ENCODE results near the gene SP1.

Gene SP1

DNA sequence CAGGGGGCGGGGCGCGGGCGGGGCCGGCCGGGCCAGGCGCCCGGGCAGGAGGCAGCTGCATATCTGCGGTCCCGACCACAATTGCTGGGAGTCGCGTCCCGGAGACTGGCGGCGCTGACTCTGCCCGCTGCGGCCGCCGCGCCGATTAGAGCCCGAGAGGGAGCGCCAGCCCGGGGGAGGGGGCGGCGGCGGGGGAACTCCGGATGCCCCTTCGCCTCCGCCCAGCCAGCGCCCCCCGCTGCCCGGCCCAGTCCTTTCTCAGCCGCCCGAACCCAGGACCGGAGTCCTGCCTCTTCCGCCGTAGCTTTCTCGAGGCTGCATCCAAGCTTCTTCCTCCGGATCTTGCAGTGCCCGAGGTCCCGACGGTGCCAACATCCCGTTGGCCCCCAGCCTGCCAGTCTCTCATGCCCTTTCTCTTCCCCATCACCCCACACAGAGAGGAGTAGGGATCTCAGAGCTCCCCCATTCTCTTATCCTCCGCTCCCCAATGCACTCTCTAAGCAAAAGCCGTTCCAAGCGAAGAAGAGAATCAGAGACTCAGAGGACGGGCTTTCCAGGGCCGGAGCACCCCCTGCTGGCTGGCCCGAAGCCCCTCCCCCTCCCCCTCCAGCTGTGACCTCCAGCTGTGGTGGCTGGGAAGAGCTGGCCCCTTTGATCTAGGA lies 35.0 kb upstream of the SP1 start:
- peaks cover 20% of the 10 kb centered on the region for H3K27me3 ChIP-seq (ENCODE audit: insufficient read depth, insufficient read length)
- H3K4me3 ChIP-seq (ENCODE audit: insufficient read length, low read depth): peak overlapping the region; percentile 76
- peaks cover 13% of the 10 kb centered on the region for H3K4me1 ChIP-seq (ENCODE audit: insufficient read depth, insufficient read length)
- TF ChIP-seq YY1 (IDR thresholded peaks at IDR 0.05; ENCODE audit: insufficient read depth, insufficient read length) (no peak), SUZ12 (IDR thresholded peaks at IDR 0.05; ENCODE audit: extremely low read depth, insufficient read depth, insufficient read length) (no peak), ZNF274 (IDR thresholded peaks at IDR 0.05; ENCODE audit: low read depth, low read length) (no peak)
- H3K9me3 ChIP-seq (ENCODE audit: insufficient read depth, low read length): no peaks in the 10 kb centered on the region
- DNase-seq (ENCODE audit: low read depth, low spot score): no peak
- peak overlapping the region; percentile 84 for H3K9ac ChIP-seq (ENCODE audit: insufficient read length, low read depth)
- no peaks in the 10 kb centered on the region for H3K36me3 ChIP-seq (ENCODE audit: insufficient read depth, insufficient read length, low read length)

DNA sequence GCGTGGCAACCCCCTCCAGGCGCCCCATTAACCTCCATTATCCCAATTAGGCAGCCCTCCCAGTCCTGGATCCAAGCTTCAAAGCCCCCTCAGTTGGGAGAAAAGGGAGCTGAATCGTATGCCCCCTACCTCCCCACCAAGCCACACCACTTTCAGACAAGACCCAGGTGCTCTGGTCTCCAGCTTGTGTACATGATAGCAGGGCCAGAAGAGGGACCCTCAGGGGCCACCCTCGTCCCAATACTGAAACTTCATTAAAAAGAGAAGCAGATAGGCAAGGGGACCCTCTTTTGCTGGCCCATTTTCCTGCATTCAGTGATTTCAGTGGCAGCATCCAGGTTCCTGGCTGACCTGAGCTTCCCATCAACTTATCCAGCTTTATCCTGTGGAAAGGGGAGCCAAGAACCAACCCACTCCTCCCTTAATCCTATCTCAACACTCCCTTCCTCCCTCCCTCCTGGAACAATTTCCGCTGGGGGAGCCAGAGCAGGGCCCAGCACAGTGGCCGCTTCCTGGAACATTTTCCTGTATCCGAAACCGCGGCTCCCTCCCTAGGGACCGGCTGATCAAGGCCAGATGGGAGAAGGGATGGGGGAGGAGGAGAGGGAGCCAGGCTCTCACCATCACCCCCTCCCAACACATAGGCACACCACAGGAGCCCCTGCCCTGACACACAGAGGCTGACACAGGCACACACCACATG lies 34.3 kb upstream of the SP1 start:
- peak overlapping the region; percentile 76 for H3K4me3 ChIP-seq (ENCODE audit: insufficient read length, low read depth)
- TF ChIP-seq YY1 (IDR thresholded peaks at IDR 0.05; ENCODE audit: insufficient read depth, insufficient read length) (no peak), ZNF274 (IDR thresholded peaks at IDR 0.05; ENCODE audit: low read depth, low read length) (no peak), SUZ12 (IDR thresholded peaks at IDR 0.05; ENCODE audit: extremely low read depth, insufficient read depth, insufficient read length) (no peak)
- no peaks in the 10 kb centered on the region for H3K36me3 ChIP-seq (ENCODE audit: insufficient read depth, insufficient read length, low read length)
- peaks cover 13% of the 10 kb centered on the region for H3K4me1 ChIP-seq (ENCODE audit: insufficient read depth, insufficient read length)
- peaks cover 20% of the 10 kb centered on the region for H3K27me3 ChIP-seq (ENCODE audit: insufficient read depth, insufficient read length)
- peak overlapping the region; percentile 33 for H3K9ac ChIP-seq (ENCODE audit: insufficient read length, low read depth)
- DNase-seq (ENCODE audit: low read depth, low spot score): no peak
- no peaks in the 10 kb centered on the region for H3K9me3 ChIP-seq (ENCODE audit: insufficient read depth, low read length)

DNA sequence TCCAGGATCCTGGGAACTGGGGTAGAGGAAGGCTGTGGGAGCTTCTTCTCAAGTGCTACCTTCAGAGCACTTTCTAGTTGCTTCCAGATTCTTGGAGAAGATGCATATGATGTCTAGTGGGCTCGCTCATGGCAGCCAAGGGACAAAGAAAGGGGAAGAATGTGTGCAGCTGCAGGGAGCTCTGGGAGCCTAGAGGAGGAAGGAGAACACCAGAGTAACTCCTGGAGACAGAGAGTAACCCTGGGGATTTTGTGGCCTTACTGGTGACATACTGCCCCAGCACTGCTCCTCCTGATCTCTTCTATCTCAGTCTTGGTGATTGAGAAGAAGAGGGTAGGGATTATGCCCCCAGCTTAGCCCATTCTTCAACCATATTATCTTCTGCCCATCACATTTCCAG lies 33.5 kb upstream of the SP1 start:
- TF ChIP-seq YY1 (IDR thresholded peaks at IDR 0.05; ENCODE audit: insufficient read depth, insufficient read length) (no peak), ZNF274 (IDR thresholded peaks at IDR 0.05; ENCODE audit: low read depth, low read length) (no peak), SUZ12 (IDR thresholded peaks at IDR 0.05; ENCODE audit: extremely low read depth, insufficient read depth, insufficient read length) (no peak)
- H3K36me3 ChIP-seq (ENCODE audit: insufficient read depth, insufficient read length, low read length): no peaks in the 10 kb centered on the region
- H3K4me1 ChIP-seq (ENCODE audit: insufficient read depth, insufficient read length): peaks cover 13% of the 10 kb centered on the region
- no peak for DNase-seq (ENCODE audit: low read depth, low spot score)
- H3K9me3 ChIP-seq (ENCODE audit: insufficient read depth, low read length): no peaks in the 10 kb centered on the region
- H3K27me3 ChIP-seq (ENCODE audit: insufficient read depth, insufficient read length): peaks cover 20% of the 10 kb centered on the region
- no peak overlapping the region for H3K9ac ChIP-seq (ENCODE audit: insufficient read length, low read depth)
- no peak overlapping the region for H3K4me3 ChIP-seq (ENCODE audit: insufficient read length, low read depth)

DNA sequence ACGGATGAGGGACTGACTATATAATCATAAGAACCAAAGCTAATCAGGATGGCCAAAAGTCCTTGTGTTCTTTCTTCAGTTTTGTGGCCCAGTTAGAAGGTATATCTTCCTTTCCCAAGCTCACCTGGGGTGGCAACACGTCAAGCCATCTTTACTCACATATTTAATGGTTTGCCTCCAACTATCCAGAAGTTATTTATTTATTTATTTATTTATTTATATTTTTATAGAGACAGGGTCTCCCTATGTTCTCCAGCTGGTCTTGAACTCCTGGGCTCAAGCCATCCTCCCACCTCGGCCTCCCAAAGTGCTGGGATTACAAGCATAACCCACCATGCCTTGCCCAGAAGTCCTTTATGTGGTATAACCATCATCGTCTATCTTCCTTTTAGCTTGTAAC lies 32.1 kb upstream of the SP1 start:
- Histone ChIP-seq H3K4me1 (ENCODE audit: insufficient read depth, insufficient read length) (peaks cover 13% of the 10 kb centered on the region), H3K9me3 (ENCODE audit: insufficient read depth, low read length) (no peaks in the 10 kb centered on the region), H3K4me3 (ENCODE audit: insufficient read length, low read depth) (no peak overlapping the region), H3K9ac (ENCODE audit: insufficient read length, low read depth) (no peak overlapping the region), H3K36me3 (ENCODE audit: insufficient read depth, insufficient read length, low read length) (no peaks in the 10 kb centered on the region), H3K27me3 (ENCODE audit: insufficient read depth, insufficient read length) (peaks cover 20% of the 10 kb centered on the region)
- TF ChIP-seq ZNF274 (IDR thresholded peaks at IDR 0.05; ENCODE audit: low read depth, low read length) (no peak), YY1 (IDR thresholded peaks at IDR 0.05; ENCODE audit: insufficient read depth, insufficient read length) (no peak), SUZ12 (IDR thresholded peaks at IDR 0.05; ENCODE audit: extremely low read depth, insufficient read depth, insufficient read length) (no peak)
- no peak for DNase-seq (ENCODE audit: low read depth, low spot score)

DNA sequence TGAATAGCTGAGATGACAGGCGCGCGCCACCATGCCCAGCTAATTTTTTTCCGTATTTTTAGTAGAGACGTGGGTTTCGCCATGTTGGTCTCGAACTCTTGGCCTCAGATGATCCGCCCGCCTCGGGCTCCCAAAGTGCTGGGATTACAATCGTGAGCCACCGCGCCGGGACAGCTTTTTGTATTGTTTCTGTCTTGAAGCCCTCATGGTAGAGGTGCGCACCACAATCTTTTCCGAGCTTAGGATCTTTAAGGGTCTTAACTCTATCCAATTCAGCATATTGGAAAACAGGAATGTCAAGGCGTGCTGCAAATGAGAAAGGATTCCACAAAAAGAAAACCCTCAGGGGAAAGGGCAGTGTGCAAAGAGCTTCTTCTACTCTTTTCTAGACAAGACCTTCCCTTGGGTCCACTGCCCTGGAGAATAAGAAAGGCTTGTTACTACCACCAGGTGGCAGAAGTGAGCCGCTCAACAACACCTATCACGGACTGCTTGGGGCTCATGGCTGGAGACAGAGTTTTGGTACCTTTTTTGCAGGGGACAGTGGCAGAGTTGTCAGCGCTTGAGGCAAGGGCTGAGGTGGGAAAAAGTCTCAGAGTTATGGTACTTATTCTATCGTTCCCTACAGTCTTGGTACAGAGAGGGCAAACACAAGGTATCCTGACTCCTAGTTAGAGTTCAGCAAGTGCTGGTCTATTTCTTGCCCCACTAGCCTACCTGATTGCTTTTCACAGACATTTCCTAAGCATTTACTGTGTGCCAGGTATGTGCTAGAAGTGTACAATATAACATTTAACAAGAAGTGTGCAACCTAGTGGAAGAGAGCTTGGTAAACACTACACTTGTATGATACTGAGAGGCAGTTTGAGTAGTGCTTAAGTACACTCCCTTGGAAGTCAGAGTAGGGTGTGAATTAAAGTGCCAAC lies 27.4 kb upstream of the SP1 start:
- Histone ChIP-seq H3K9ac (ENCODE audit: insufficient read length, low read depth) (no peak overlapping the region), H3K9me3 (ENCODE audit: insufficient read depth, low read length) (no peaks in the 10 kb centered on the region), H3K27me3 (ENCODE audit: insufficient read depth, insufficient read length) (no peaks in the 10 kb centered on the region), H3K4me3 (ENCODE audit: insufficient read length, low read depth) (no peak overlapping the region), H3K4me1 (ENCODE audit: insufficient read depth, insufficient read length) (no peaks in the 10 kb centered on the region), H3K36me3 (ENCODE audit: insufficient read depth, insufficient read length, low read length) (no peaks in the 10 kb centered on the region)
- peak; percentile 93 for DNase-seq (ENCODE audit: low read depth, low spot score)
- TF ChIP-seq SUZ12 (IDR thresholded peaks at IDR 0.05; ENCODE audit: extremely low read depth, insufficient read depth, insufficient read length) (no peak), YY1 (IDR thresholded peaks at IDR 0.05; ENCODE audit: insufficient read depth, insufficient read length) (no peak), ZNF274 (IDR thresholded peaks at IDR 0.05; ENCODE audit: low read depth, low read length) (no peak)

DNA sequence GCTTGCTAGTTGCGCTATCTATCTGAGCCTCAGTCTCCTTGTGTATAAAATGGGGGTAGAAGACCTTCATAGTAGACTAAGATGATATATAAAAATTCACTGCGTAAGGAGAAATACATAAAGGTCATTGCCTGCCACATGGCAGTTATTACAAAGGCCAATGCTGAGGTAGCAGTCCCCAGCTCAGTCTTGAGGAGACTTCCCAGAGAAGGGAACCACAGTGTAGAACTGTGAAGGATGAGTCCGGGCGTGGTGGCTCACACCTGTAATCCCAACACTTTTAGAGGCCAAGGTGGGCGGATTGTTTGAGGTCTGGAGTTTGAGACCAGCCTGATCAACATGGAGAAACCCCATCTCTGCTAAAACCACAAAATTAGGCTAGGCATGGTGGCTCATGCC lies 26.7 kb upstream of the SP1 start:
- DNase-seq (ENCODE audit: low read depth, low spot score): no peak
- TF ChIP-seq SUZ12 (IDR thresholded peaks at IDR 0.05; ENCODE audit: extremely low read depth, insufficient read depth, insufficient read length) (no peak), ZNF274 (IDR thresholded peaks at IDR 0.05; ENCODE audit: low read depth, low read length) (no peak), YY1 (IDR thresholded peaks at IDR 0.05; ENCODE audit: insufficient read depth, insufficient read length) (no peak)
- no peaks in the 10 kb centered on the region for H3K9me3 ChIP-seq (ENCODE audit: insufficient read depth, low read length)

More for the DNA sequence above, 26.7 kb upstream of the SP1 start:
- no peaks in the 10 kb centered on the region for H3K36me3 ChIP-seq (ENCODE audit: insufficient read depth, insufficient read length, low read length)
- no peak overlapping the region for H3K4me3 ChIP-seq (ENCODE audit: insufficient read length, low read depth)
- H3K9ac ChIP-seq (ENCODE audit: insufficient read length, low read depth): no peak overlapping the region
- H3K4me1 ChIP-seq (ENCODE audit: insufficient read depth, insufficient read length): no peaks in the 10 kb centered on the region
- no peaks in the 10 kb centered on the region for H3K27me3 ChIP-seq (ENCODE audit: insufficient read depth, insufficient read length)

Data from NT2/D1 (cell line).